SU-DHL-6 (cell line): ENCODE results near the gene ZBTB7A.
A peak's percentile ranks its signal among the peaks of the same experiment; 100 is the strongest.

ENCODE experiments used
- H2AFZ ChIP-seq: fragments of 200-600 bp; sonication (generic); 2 replicates; pipeline ENCODE4 v1.6.1; 2014; ENCODE audit warnings: low read depth, mild to moderate bottlenecking, moderate library complexity, mixed read lengths, antibody characterized with exemption, low read length; ENCODE audit not compliant: severe bottlenecking
- H3F3A ChIP-seq: fragments of 200-600 bp; shearing (Covaris generic); 2 replicates; pipeline ENCODE4 v1.6.0; 2016; ENCODE audit warnings: antibody characterized with exemption, mild to moderate bottlenecking; ENCODE audit not compliant: insufficient read depth
- H3K27ac ChIP-seq: fragments of 200-600 bp; sonication (generic); 2 replicates; pipeline ENCODE4 v1.5.1; 2016; ENCODE audit warnings: low read depth, mild to moderate bottlenecking, low read length, moderate library complexity, mixed read lengths
- H3K27me3 ChIP-seq: fragments of 200-600 bp; sonication (generic), shearing (Covaris generic); 2 replicates; pipeline ENCODE4 v1.6.0; 2014; ENCODE audit warnings: mild to moderate bottlenecking, low read length
- H3K36me3 ChIP-seq: fragments of 200-600 bp; sonication (generic); 2 replicates; pipeline ENCODE4 v1.6.1; 2014; ENCODE audit warnings: mild to moderate bottlenecking, low read length, mixed read lengths
- H3K4me2 ChIP-seq: fragments of 300-600, 200-600 bp; shearing (Covaris generic), sonication (generic); 2 replicates; pipeline ENCODE4 v1.6.0; 2014; ENCODE audit warnings: low read length, low read depth, mild to moderate bottlenecking; ENCODE audit not compliant: poor library complexity, severe bottlenecking
- H3K4me3 ChIP-seq: fragments of 200-600 bp; sonication (generic); 2 replicates; pipeline ENCODE4 v1.5.1; 2014; ENCODE audit warnings: antibody characterized with exemption, low read length, mild to moderate bottlenecking, mixed read lengths; ENCODE audit not compliant: insufficient read depth, poor library complexity, severe bottlenecking
- H3K79me2 ChIP-seq: fragments of 200-600 bp; sonication (generic); 2 replicates; pipeline ENCODE4 v1.6.1; 2014; ENCODE audit warnings: mild to moderate bottlenecking, low read length, moderate library complexity; ENCODE audit not compliant: insufficient read depth
- H3K9ac ChIP-seq: fragments of 200-600 bp; sonication (generic); 2 replicates; pipeline ENCODE4 v1.7.0; 2014; ENCODE audit warnings: mild to moderate bottlenecking, low read length
- H3K9me2 ChIP-seq: fragments of 200-600 bp; sonication (generic); replicated peaks from 2 replicates; pipeline ENCODE4 v1.6.1; 2014; ENCODE audit warnings: low read length; ENCODE audit not compliant: insufficient read depth
- H3K9me3 ChIP-seq: fragments of 200-600 bp; sonication (generic); 2 replicates; pipeline ENCODE4 v1.6.1; 2014; ENCODE audit warnings: low read length, mixed read lengths; ENCODE audit not compliant: insufficient read depth
- H4K20me1 ChIP-seq: fragments of 200-600 bp; sonication (generic); 2 replicates; pipeline ENCODE4 v1.6.1; 2014; ENCODE audit warnings: low read depth, mild to moderate bottlenecking, antibody characterized with exemption, low read length, moderate library complexity, mixed read lengths
- EZH2phosphoT487 ChIP-seq: fragments of 200-600 bp; sonication (generic), shearing (Covaris generic); conservative IDR thresholded peaks from 2 replicates; pipeline ENCODE4 v1.6.1; 2018; ENCODE audit warnings: mild to moderate bottlenecking, antibody characterized with exemption, low read length, moderate library complexity, mixed read lengths
- TF ChIP-seq, protein P1 (sequence below): fragments of 200-600 bp; sonication (generic); IDR thresholded peaks from one replicate; pipeline ENCODE4 v1.5.1; 2017; ENCODE audit warnings: antibody characterized with exemption, mild to moderate bottlenecking, low read length, moderate library complexity; ENCODE audit not compliant: insufficient read depth, poor library complexity, severe bottlenecking

The ZBTB7A gene

DNA sequence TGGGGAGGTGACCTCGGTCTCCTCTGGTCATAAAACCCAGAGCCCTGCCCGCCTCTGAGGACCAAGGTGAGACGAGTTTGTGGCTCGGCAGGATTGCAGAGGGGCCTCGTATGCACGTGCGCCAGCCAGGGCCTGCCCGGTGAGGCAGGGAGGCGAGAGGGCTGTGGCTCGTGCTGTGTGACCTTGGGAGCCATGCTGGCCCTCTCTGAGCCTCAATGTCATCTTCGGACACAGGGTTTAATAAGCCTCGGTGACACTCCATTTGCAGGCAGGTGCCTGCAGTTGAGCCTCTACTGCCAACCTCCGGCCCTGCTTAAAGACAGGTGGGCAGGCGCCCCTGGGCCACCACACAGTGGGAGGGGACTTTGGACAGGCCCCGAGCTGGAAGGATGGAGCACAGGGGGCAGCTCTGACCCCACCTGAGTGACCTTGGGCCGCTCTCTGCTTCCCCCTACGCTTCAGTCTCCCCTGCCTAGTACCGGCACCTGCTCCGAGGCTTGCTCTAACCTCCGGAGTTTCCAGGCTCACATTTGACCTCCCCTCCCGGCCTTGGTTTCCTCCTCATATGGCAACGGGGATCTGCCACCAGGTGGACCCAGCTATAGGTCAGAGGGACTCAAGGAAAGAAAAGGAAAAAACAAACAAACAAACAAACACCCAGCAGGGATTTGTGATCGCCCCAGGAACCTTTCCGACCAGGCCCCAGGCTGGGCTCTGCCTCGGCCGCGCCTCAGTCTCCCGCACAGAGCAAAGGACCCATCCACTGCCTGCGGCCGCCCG, 3.1 kb downstream of the ZBTB7A start:
- Histone ChIP-seq H3K79me2 (peaks cover 66% of the 10 kb centered on the region), H3K27ac (peak overlapping the region; percentile 79), H3F3A (peaks cover 7% of the 10 kb centered on the region), H4K20me1 (peaks cover 16% of the 10 kb centered on the region; the same call in 1 of the 2 replicates), H3K27me3 (no peaks in the 10 kb centered on the region), H3K9me2 (no peaks in the 10 kb centered on the region), H3K36me3 (no peaks in the 10 kb centered on the region), H3K4me2 (peak overlapping the region; percentile 76), H3K9ac (peak overlapping the region; percentile 99), H3K9me3 (no peaks in the 10 kb centered on the region), H2AFZ (no peak overlapping the region), H3K4me3 (peak overlapping the region; percentile 97)
- TF ChIP-seq EZH2phosphoT487, result no peak

DNA sequence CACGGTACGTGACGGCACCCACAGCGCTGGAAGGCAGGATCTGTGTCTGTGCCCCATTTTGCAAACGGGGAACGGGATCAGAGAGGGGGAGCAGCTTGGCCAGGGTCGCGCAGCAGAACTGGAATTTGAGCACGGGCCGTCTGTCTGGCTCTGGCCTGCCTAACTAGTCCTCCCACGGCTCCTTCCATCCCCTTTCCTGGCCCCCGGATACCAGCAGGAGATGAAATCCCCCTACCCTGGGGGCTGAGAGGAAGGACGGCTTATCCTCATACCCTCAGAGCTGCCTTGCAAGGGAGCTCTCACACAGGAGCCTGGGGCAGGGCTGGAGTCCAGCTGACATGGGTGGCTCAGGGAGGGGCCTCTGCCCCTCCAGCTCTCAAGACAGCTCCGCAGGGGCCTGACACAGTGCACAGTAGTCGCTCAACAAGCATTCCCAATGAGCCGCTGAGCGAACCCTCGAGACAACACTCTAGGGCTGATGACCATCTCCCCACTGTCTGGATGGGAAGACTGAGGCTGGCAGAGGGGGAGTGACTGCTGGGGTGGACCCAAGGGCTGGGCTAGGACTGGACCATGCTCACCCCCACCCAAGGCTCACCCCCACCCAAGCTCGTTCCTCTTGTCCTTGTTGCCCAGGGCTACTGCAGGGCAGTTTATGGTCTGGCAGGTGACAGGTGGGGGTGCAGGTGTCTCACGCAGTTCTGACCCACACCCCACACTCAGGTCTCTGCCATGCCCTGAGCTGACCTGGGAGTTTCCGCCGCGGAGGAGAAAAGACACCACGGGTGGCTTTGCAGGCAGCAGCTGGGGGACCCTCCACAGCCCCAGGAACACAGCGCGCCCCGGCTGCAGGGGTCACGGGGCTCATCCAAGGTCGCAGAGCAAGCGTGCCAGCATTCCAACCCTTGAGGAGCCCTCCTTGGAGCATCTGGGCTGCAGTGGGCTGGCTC, 4.0 kb downstream of the ZBTB7A start:
- no peaks in the 10 kb centered on the region for H3K9me3 ChIP-seq
- H3K27ac ChIP-seq, result peak overlapping the region; percentile 79
- H3K27me3 ChIP-seq, result no peaks in the 10 kb centered on the region
- H3K36me3 ChIP-seq, result no peaks in the 10 kb centered on the region
- H3K4me3 ChIP-seq, result peak overlapping the region; percentile 97
- H2AFZ ChIP-seq, result no peak overlapping the region
- H4K20me1 ChIP-seq, result peaks cover 16% of the 10 kb centered on the region; the same call in 1 of the 2 replicates
- peaks cover 74% of the 10 kb centered on the region for H3K79me2 ChIP-seq
- TF ChIP-seq, protein P1, sequence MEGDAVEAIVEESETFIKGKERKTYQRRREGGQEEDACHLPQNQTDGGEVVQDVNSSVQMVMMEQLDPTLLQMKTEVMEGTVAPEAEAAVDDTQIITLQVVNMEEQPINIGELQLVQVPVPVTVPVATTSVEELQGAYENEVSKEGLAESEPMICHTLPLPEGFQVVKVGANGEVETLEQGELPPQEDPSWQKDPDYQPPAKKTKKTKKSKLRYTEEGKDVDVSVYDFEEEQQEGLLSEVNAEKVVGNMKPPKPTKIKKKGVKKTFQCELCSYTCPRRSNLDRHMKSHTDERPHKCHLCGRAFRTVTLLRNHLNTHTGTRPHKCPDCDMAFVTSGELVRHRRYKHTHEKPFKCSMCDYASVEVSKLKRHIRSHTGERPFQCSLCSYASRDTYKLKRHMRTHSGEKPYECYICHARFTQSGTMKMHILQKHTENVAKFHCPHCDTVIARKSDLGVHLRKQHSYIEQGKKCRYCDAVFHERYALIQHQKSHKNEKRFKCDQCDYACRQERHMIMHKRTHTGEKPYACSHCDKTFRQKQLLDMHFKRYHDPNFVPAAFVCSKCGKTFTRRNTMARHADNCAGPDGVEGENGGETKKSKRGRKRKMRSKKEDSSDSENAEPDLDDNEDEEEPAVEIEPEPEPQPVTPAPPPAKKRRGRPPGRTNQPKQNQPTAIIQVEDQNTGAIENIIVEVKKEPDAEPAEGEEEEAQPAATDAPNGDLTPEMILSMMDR, result no peak
- no peak for TF ChIP-seq EZH2phosphoT487
- peak overlapping the region; percentile 76 for H3K4me2 ChIP-seq
- peak overlapping the region; percentile 99 for H3K9ac ChIP-seq
- no peaks in the 10 kb centered on the region for H3K9me2 ChIP-seq
- H3F3A ChIP-seq, result no peaks in the 10 kb centered on the region

DNA sequence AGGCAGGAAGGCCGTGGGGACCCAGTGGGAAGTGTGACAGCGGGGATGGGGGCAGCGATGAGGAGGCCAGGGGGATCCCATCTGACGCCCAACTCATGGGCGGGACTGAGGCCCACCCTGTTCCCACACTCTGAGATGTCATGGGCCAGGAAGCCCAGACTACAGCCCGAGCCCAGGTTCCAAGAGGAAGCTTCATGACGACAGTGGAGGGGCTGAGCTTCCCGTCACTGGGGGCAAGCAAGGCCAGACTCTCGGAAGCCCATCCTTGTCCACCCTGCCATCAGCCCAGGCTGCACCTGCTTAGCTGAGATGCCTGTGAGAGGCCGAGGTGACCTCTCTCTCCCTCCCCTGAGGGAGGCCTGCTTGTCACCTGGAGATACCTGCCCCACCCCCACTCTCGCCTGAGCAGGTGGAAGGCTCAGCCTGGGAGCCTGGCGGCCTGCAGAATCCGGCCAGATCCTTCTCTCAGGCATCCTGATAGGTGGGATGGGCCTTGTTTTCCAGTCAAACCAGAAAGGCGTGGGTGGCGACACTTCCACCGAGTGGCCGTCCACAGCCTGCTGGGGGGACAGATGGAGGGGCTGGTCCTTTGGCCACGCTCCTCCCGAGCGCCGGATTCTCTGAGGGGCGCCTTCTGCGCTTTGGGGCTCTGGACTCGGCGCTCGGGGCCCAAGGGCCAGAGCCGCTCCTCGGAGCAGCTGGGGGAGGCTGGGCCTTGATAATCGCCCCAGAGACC, 4.8 kb downstream of the ZBTB7A start:
- H3F3A ChIP-seq, result no peaks in the 10 kb centered on the region
- H3K9me2 ChIP-seq, result no peaks in the 10 kb centered on the region
- H4K20me1 ChIP-seq, result peaks cover 16% of the 10 kb centered on the region; the same call in 1 of the 2 replicates
- H3K4me3 ChIP-seq, result peak overlapping the region; percentile 24
- peak overlapping the region; percentile 27; the same call in 1 of the 2 replicates for H3K27ac ChIP-seq
- no peaks in the 10 kb centered on the region for H3K36me3 ChIP-seq
- H3K79me2 ChIP-seq, result peaks cover 83% of the 10 kb centered on the region
- peak overlapping the region; percentile 76 for H3K4me2 ChIP-seq
- H3K27me3 ChIP-seq, result no peaks in the 10 kb centered on the region
- TF ChIP-seq, protein P1, result no peak
- no peak for TF ChIP-seq EZH2phosphoT487
- H3K9me3 ChIP-seq, result no peaks in the 10 kb centered on the region
- H3K9ac ChIP-seq, result peak overlapping the region; percentile 99
- no peak overlapping the region for H2AFZ ChIP-seq
